ENCODE data around the gene IQCH. TPM values are rescaled to one million over a fixed set of nuclear protein-coding genes. Genes with fewer than 3 reads are reported as not detected.
A peak's percentile ranks its signal among the peaks of the same experiment; 100 is the strongest.
"Not testable (repeated sequence)": the region's sequence is repeated elsewhere in the genome, so short reads cannot be mapped to it uniquely, and the experiment has no call there.

The IQCH gene
- total RNA-seq, 1 donor from 2014 or later, result 2.0 TPM

DNA sequence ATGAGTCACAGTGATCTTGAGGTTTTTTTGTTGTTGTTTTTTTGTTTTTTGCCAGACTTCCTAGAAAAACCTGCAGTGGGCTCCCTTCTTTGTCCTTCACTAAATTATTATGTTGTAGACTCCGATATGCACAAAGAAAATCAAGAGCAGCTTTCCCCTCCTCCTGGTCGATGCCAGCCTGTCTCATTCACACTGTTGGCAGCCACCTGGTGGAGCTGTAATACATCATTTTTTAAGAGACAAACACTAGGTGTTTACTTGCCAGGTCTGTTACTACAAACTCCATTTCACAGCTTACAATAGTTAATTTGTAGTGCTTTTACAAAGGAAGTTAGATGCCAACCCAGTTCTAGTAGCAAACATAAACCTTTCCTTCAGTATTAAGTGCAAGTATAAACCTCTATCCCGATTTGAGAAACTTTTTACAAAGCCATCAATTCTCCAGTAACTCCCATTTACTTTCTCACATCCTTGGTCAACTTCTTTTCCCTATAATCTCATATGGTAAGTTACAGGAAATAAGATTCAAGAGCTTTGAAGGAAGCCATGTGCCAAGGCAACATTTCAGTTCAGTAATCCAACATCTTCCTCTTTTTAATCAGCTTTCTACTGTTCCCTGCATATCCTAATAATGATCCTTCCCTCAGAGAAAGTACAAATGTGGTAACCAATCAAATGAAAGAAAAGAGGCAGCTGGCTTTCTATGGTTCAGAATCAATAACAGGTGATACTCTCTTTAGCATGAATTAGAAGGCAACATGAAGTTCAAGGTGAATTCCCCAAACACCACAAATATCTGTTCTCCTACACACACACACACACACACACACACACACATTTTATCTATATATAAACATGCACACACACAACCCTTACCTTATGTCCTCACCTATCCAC, 14.1 kb upstream of the IQCH start:
- H3K4me3 Mint-ChIP-seq, result no peak overlapping the region
- H3K27me3 Mint-ChIP-seq, result no peaks in the 10 kb centered on the region
- peaks cover 12% of the 10 kb centered on the region for H3K36me3 Mint-ChIP-seq
- peaks cover 30% of the 10 kb centered on the region for H3K4me1 Mint-ChIP-seq (ENCODE audit: unreplicated experiment)
- no peaks in the 10 kb centered on the region for H3K9me3 Mint-ChIP-seq
- peak; percentile 24 for TF ChIP-seq CTCF (conservative IDR thresholded peaks at IDR 0.05)
- DNase-seq (ENCODE audit: extremely low spot score, unreplicated experiment), result no peak
- no peak overlapping the region for H3K27ac Mint-ChIP-seq

DNA sequence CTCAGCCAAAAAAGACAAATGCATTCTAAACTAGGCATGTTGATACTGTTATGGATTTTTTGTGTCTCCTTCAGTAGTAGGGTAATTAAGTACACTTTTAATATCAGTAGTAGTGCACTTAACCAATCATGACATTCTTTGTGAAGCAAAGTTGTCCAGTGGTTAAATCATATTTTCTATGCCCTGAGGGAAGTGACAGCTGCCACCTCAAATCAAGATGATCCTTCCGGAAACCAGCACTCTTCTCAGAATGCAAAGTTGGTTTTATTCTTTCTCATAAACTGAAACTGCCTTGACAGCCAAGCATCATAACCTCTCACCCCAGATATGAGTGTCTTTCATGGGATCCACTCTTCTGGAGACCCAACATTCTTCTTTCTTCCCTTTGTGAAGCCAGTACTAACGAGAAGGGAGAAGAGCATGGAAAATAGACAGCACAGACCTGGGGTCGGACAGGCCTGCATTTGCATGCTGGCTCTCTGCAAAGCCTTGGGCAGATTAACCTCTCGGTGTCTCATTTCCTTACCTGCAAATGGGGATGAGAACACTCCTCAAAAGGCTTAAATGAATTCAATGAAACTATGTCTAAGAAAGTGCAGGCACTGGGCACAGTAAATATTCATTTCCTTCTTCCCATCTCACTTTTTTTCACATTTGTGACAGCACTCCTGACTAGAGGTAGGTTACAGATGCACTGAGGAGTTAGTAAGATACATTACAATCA, 13.3 kb upstream of the IQCH start:
- Mint-ChIP-seq H3K9me3 (no peaks in the 10 kb centered on the region), H3K4me3 (peak overlapping the region; percentile 31), H3K27me3 (no peaks in the 10 kb centered on the region), H3K27ac (peak overlapping the region; percentile 44), H3K4me1 (ENCODE audit: unreplicated experiment) (peaks cover 30% of the 10 kb centered on the region), H3K36me3 (peaks cover 13% of the 10 kb centered on the region)
- no peak for TF ChIP-seq CTCF (conservative IDR thresholded peaks at IDR 0.05)
- DNase-seq (ENCODE audit: extremely low spot score, unreplicated experiment), result no peak

DNA sequence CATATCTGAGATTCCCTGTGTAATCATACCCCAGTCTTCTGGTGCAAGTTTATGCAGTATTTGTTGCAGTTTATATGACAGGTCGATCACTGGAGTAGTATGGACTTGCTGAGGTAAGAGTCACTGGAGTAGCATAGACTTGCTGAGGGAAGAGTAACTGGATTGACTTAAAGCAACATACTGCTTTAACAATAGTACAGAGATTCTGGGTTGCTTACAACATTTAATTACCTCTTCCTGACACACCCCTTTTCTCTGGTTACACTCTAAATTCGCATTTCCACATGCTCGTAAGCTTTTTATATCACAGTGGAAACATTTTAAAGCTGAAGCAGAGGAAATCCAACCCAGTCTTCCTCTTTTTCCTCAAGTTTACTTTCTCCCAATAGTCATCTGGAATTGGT, 11.9 kb upstream of the IQCH start:
- Mint-ChIP-seq H3K27me3 (no peaks in the 10 kb centered on the region), H3K27ac (no peak overlapping the region), H3K4me1 (ENCODE audit: unreplicated experiment) (peaks cover 26% of the 10 kb centered on the region), H3K9me3 (peaks cover 5% of the 10 kb centered on the region), H3K36me3 (peaks cover 22% of the 10 kb centered on the region), H3K4me3 (no peak overlapping the region)
- no peak for TF ChIP-seq CTCF (conservative IDR thresholded peaks at IDR 0.05)
- DNase-seq (ENCODE audit: extremely low spot score, unreplicated experiment), result no peak

DNA sequence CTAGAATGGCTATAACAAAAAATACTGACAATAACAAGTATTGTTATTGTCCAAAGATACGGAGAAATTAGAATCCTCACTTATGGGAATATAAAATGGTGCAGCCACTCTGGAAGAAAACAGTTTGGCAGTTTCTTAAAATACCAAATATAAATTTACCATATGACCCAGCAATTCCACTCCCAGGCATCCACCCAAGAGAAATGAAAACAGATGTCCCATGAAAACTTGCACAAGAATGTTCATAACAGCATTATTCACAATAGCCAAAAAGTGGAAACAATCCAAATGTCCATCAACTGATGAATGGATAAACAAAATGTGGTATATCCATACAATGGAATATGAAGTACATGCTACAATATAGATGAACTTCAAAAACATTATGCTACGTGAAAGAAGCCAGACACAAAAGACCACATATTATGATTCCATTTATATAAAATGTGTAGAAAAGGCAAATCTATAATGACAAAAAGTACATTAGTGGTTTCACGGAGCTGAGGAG, 9.6 kb upstream of the IQCH start:
- Mint-ChIP-seq H3K36me3 (peaks cover 32% of the 10 kb centered on the region), H3K27ac (no peak overlapping the region), H3K27me3 (no peaks in the 10 kb centered on the region), H3K9me3 (peaks cover 5% of the 10 kb centered on the region), H3K4me1 (ENCODE audit: unreplicated experiment) (peaks cover 24% of the 10 kb centered on the region), H3K4me3 (no peak overlapping the region)
- DNase-seq (ENCODE audit: extremely low spot score, unreplicated experiment), result no peak
- no peak for TF ChIP-seq CTCF (conservative IDR thresholded peaks at IDR 0.05)

GRCh38 chr15:67246606-67247005, 8.0 kb upstream of the IQCH start:
- H3K27ac Mint-ChIP-seq; H3K27me3 Mint-ChIP-seq; H3K4me3 Mint-ChIP-seq; DNase-seq (ENCODE audit: extremely low spot score, unreplicated experiment); H3K9me3 Mint-ChIP-seq: not testable (repeated sequence)
- Mint-ChIP-seq H3K36me3 (peaks cover 32% of the 10 kb centered on the region), H3K4me1 (ENCODE audit: unreplicated experiment) (peaks cover 11% of the 10 kb centered on the region)
